ENCODE measurements around the gene SLC4A1AP. TPM values are rescaled to one million over a fixed set of nuclear protein-coding genes. Genes with fewer than 3 reads are reported as not detected.

The SLC4A1AP gene
- total and polyA plus RNA-seq, 2 of the 13 experiments (the other 11 are each of a cell fraction or from before 2014, with no cell fraction given), result 15.3 to 44.6 TPM

DNA sequence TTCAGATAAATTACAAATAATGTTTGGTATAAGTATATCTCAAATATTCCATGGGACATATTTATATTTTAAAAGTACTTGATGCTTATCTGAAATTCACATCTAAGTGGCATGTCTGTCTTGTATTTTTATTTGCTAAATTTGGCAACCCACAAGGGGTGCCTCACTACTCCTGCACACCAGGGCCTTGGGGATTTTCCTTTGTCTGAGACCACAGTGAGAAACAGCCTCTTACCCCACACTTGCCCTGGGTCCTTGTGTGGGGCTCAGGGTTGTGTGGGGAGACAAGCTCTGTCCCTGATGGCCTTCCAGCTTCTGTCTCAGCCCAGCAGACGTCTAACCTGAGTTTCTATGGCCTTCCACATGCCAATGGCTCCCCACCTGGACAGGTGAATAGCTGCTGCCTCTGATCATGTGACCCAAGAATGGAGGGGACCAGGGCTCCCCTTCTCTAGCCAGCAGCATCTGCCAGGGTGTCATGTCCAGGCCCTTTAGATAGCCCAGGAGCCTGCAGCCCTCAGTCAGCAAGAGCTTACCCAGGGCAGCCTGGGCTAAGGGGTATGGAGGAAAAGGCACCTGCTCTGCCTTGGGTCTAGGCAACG is 58.3 kb downstream of the SLC4A1AP start:
- Histone ChIP-seq H3K9ac (ENCODE audit: insufficient read depth, low read depth, low read length) (no peak overlapping the region), H4K20me1 (ENCODE audit: insufficient read depth, low read length) (no peaks in the 10 kb centered on the region), H3K27ac (ENCODE audit: extremely low read length, insufficient read depth, low read length) (no peak overlapping the region), H3K4me1 (ENCODE audit: insufficient read depth, low read length) (peaks cover 53% of the 10 kb centered on the region), H3K4me2 (ENCODE audit: low read depth, low read length) (no peak overlapping the region), H3K4me3 (replicated peaks in 1 of 3; ENCODE audit: insufficient read depth in 1 of 3, low read depth in 2 of 3, low read length in 3 of 3) (no peak overlapping the region), H3K79me2 (ENCODE audit: insufficient read depth, low read length) (no peaks in the 10 kb centered on the region), H3K36me3 (replicated peaks in 1 of 2; ENCODE audit: control insufficient read depth in 1 of 2, insufficient read depth in 2 of 2, low read length in 2 of 2) (no peaks in the 10 kb centered on the region), H3K9me3 (ENCODE audit: low read length) (no peaks in the 10 kb centered on the region), H2AFZ (ENCODE audit: low read length) (no peak overlapping the region), H3K27me3 (ENCODE audit: control insufficient read depth in 1 of 2, insufficient read depth in 2 of 2, low read length in 2 of 2) (peaks cover 0 to 5% of the 10 kb centered on the region in 2 experiments; a peak in 1 of 5 replicates)
- no peak for ATAC-seq
- FAIRE-seq, result no peak
- intact Hi-C loops (cut with micrococcal nuclease; ENCODE audit: unreplicated experiment), result loop anchor here (2.0 to 10.0 kb wide), 3 partner anchors 17 to 173 kb away; partner anchors contain the start of genes BABAM2, MRPL33 and RBKS
- WGBS (ENCODE audit: low lambda C conversion rate), result 6% methylated on average over 2 of the region's 2 CpGs
- TF ChIP-seq BCL6 (CRISPR knock-in tag; IDR thresholded peaks at IDR 0.05), result no peak
- TF ChIP-seq, protein P1, sequence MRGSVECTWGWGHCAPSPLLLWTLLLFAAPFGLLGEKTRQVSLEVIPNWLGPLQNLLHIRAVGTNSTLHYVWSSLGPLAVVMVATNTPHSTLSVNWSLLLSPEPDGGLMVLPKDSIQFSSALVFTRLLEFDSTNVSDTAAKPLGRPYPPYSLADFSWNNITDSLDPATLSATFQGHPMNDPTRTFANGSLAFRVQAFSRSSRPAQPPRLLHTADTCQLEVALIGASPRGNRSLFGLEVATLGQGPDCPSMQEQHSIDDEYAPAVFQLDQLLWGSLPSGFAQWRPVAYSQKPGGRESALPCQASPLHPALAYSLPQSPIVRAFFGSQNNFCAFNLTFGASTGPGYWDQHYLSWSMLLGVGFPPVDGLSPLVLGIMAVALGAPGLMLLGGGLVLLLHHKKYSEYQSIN (CRISPR knock-in tag; IDR thresholded peaks at IDR 0.05; ENCODE audit: borderline replicate concordance), result no peak
- 0 out of 2 replicates have a peak, but pooled peaks have one; percentile 23 for TF ChIP-seq SP4 (CRISPR knock-in tag; IDR thresholded peaks at IDR 0.05)
- no peak for TF ChIP-seq FOXO1 (CRISPR knock-in tag; IDR thresholded peaks at IDR 0.05)
- no peak for TF ChIP-seq EP300 (IDR thresholded peaks at IDR 0.05; ENCODE audit: low read depth in 2 of 2, low read length in 2 of 2)
- TF ChIP-seq EP300 (CRISPR knock-in tag; IDR thresholded peaks at IDR 0.05; ENCODE audit: borderline replicate concordance), result no peak
- no peak for TF ChIP-seq TFE3 (CRISPR knock-in tag; IDR thresholded peaks at IDR 0.05)
- no peak for TF ChIP-seq SETDB1 (CRISPR knock-in tag; IDR thresholded peaks at IDR 0.05; ENCODE audit: borderline replicate concordance)
- CTCF ChIA-PET (ENCODE audit: low intra/inter-chr PET ratio, low total read pairs), result no interaction called here
- POLR2A ChIA-PET, result interaction anchor here (1.4 to 9.9 kb wide), 4 partner anchors 9 to 36 kb away, joined by 4 to 248 read pairs (median 43); no protein-coding TSS in a partner anchor
- DNase-seq (ENCODE audit: low spot score), result no peak
- in situ Hi-C loops (cut with HindIII; ENCODE audit: extremely low pct_ligation_motif_present, low pct_unique_long_range_greater_than_20kb), result no loop called here
- BruUV-seq (replicated peaks), result no TSS peak

Measured in HepG2 (cell line).